K562 (cell line): ENCODE data around the gene TGFBR1. TPM values are rescaled to one million over a fixed set of nuclear protein-coding genes. Genes with fewer than 3 reads are reported as not detected.
A peak's percentile ranks its signal among the peaks of the same experiment; 100 is the strongest.

Experiments
- HEY1 ChIP-seq: fragments of 250-450 bp; sonication (Bioruptor Pico); IDR thresholded peaks from 2 replicates; pipeline ENCODE4 v1.5.0; 2020; ENCODE audit warnings: mild to moderate bottlenecking, moderate library complexity, borderline replicate concordance
- KAT7 ChIP-seq: sonication (generic); formaldehyde crosslinking; IDR thresholded peaks from 2 replicates; pipeline ENCODE4 v1.8.0; 2022; ENCODE audit warnings: missing genetic modification reagents, mild to moderate bottlenecking, borderline replicate concordance
- PHF20 ChIP-seq: fragments of 450-650 bp; IDR thresholded peaks from 2 replicates; pipeline ENCODE4 v1.6.1; 2018; ENCODE audit not compliant: partially characterized antibody
- RBBP5 ChIP-seq: fragments of 200-600 bp; sonication (generic); IDR thresholded peaks from 2 replicates; pipeline ENCODE4 v1.6.1; 2012; ENCODE audit warnings: borderline replicate concordance, mild to moderate bottlenecking, low read length, control low read depth, inconsistent platforms; ENCODE audit not compliant: insufficient read depth, poor library complexity, severe bottlenecking
- RNF2 ChIP-seq: sonication (generic); IDR thresholded peaks from 2 replicates; pipeline ENCODE4 v1.6.1; 2016
- SP2 ChIP-seq: IDR thresholded peaks from 2 replicates; pipeline ENCODE4 v1.6.1; 2011; ENCODE audit warnings: mild to moderate bottlenecking, low read depth, low read length, moderate library complexity; ENCODE audit not compliant: poor library complexity, severe bottlenecking; ENCODE audit errors: extremely low read depth
- ZNF311 ChIP-seq: fragments of 250-450 bp; sonication (Bioruptor Pico); IDR thresholded peaks from 2 replicates; pipeline ENCODE4 v1.4.0; 2020; ENCODE audit warnings: mild to moderate bottlenecking, moderate library complexity
- ZNF695 ChIP-seq: fragments of 450-650 bp; formaldehyde crosslinking; IDR thresholded peaks from 2 replicates; pipeline ENCODE4 v1.4.0; 2020; ENCODE audit warnings: mild to moderate bottlenecking, moderate library complexity
- polyA plus RNA-seq, 8 experiments: library from polyadenylated mRNA; depleted of rRNA in 4 of 8; stranded (reverse) in 5 of 8; unstranded in 3 of 8; fragments of >200 nt; fragmentation: Nextera tagmentation in 2 of 8; fragmentation: Illumina TruSeq in 1 of 8; extraction: Ambion mirVana in 2 of 8; extraction: Trizol in 1 of 8; gene quantifications; 2 replicates each; pipeline versions ENCODE4 v1.2.1 to v1.2.3, GENCODE V29; 2011 to 2014; ENCODE audit warnings: inconsistent platforms in 1 of 8, missing spikeins in 1 of 8
- total RNA-seq, 7 experiments: library from RNA; depleted of rRNA in 6 of 7; stranded (reverse); fragments of >200 nt in 6 of 7; fragmentation: Illumina TruSeq in 2 of 7; extraction: Trizol in 2 of 7; gene quantifications; 2 replicates each; pipeline versions ENCODE4 v1.2.1 to v1.2.3, GENCODE V29; 2011 to 2021; ENCODE audit warnings: low replicate concordance in 1 of 7
- TF ChIP-seq, protein P1 (sequence below): fragments of 200-600 bp; sonication (generic); IDR thresholded peaks from one replicate; pipeline ENCODE4 v1.6.1; 2012; ENCODE audit warnings: mild to moderate bottlenecking, low read depth, low read length, inconsistent platforms
- TF ChIP-seq, protein P2 (sequence below), 2 experiments: fragments of 450-650 bp in 1 of 2; sonication (generic) in 1 of 2; formaldehyde crosslinking in 1 of 2; IDR thresholded peaks in 1 of 2; conservative IDR thresholded peaks in 1 of 2; 2 replicates each; pipeline versions ENCODE4 v1.6.1 to v1.8.1; 2016 to 2023; ENCODE audit warnings: mild to moderate bottlenecking in 2 of 2, moderate library complexity in 2 of 2, inconsistent platforms in 1 of 2, missing genetic modification reagents in 1 of 2
- TF ChIP-seq, protein P3 (sequence below): sonication (generic); formaldehyde crosslinking; IDR thresholded peaks from 2 replicates; pipeline ENCODE4 v1.8.0; 2022; ENCODE audit warnings: missing genetic modification reagents, mild to moderate bottlenecking, borderline replicate concordance

TGFBR1 gene
- total and polyA plus RNA-seq, 9 of the 15 experiments (the other 6 are each of a cell fraction or from before 2014, with no cell fraction given) = 15.5 to 62.4 (median 42.7) TPM

GRCh38 chr9:99105152-99106043 lies 485 bp downstream of the TGFBR1 start (continued):
- TF ChIP-seq, protein P1, sequence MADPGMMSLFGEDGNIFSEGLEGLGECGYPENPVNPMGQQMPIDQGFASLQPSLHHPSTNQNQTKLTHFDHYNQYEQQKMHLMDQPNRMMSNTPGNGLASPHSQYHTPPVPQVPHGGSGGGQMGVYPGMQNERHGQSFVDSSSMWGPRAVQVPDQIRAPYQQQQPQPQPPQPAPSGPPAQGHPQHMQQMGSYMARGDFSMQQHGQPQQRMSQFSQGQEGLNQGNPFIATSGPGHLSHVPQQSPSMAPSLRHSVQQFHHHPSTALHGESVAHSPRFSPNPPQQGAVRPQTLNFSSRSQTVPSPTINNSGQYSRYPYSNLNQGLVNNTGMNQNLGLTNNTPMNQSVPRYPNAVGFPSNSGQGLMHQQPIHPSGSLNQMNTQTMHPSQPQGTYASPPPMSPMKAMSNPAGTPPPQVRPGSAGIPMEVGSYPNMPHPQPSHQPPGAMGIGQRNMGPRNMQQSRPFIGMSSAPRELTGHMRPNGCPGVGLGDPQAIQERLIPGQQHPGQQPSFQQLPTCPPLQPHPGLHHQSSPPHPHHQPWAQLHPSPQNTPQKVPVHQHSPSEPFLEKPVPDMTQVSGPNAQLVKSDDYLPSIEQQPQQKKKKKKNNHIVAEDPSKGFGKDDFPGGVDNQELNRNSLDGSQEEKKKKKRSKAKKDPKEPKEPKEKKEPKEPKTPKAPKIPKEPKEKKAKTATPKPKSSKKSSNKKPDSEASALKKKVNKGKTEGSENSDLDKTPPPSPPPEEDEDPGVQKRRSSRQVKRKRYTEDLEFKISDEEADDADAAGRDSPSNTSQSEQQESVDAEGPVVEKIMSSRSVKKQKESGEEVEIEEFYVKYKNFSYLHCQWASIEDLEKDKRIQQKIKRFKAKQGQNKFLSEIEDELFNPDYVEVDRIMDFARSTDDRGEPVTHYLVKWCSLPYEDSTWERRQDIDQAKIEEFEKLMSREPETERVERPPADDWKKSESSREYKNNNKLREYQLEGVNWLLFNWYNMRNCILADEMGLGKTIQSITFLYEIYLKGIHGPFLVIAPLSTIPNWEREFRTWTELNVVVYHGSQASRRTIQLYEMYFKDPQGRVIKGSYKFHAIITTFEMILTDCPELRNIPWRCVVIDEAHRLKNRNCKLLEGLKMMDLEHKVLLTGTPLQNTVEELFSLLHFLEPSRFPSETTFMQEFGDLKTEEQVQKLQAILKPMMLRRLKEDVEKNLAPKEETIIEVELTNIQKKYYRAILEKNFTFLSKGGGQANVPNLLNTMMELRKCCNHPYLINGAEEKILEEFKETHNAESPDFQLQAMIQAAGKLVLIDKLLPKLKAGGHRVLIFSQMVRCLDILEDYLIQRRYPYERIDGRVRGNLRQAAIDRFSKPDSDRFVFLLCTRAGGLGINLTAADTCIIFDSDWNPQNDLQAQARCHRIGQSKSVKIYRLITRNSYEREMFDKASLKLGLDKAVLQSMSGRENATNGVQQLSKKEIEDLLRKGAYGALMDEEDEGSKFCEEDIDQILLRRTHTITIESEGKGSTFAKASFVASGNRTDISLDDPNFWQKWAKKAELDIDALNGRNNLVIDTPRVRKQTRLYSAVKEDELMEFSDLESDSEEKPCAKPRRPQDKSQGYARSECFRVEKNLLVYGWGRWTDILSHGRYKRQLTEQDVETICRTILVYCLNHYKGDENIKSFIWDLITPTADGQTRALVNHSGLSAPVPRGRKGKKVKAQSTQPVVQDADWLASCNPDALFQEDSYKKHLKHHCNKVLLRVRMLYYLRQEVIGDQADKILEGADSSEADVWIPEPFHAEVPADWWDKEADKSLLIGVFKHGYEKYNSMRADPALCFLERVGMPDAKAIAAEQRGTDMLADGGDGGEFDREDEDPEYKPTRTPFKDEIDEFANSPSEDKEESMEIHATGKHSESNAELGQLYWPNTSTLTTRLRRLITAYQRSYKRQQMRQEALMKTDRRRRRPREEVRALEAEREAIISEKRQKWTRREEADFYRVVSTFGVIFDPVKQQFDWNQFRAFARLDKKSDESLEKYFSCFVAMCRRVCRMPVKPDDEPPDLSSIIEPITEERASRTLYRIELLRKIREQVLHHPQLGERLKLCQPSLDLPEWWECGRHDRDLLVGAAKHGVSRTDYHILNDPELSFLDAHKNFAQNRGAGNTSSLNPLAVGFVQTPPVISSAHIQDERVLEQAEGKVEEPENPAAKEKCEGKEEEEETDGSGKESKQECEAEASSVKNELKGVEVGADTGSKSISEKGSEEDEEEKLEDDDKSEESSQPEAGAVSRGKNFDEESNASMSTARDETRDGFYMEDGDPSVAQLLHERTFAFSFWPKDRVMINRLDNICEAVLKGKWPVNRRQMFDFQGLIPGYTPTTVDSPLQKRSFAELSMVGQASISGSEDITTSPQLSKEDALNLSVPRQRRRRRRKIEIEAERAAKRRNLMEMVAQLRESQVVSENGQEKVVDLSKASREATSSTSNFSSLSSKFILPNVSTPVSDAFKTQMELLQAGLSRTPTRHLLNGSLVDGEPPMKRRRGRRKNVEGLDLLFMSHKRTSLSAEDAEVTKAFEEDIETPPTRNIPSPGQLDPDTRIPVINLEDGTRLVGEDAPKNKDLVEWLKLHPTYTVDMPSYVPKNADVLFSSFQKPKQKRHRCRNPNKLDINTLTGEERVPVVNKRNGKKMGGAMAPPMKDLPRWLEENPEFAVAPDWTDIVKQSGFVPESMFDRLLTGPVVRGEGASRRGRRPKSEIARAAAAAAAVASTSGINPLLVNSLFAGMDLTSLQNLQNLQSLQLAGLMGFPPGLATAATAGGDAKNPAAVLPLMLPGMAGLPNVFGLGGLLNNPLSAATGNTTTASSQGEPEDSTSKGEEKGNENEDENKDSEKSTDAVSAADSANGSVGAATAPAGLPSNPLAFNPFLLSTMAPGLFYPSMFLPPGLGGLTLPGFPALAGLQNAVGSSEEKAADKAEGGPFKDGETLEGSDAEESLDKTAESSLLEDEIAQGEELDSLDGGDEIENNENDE = no peak
- TF ChIP-seq KAT7 (CRISPR knock-in tag) = peak; percentile 30; the same call in 1 of the 2 replicates
- TF ChIP-seq ZNF311 (CRISPR knock-in tag) = no peak
- TF ChIP-seq, protein P2, sequence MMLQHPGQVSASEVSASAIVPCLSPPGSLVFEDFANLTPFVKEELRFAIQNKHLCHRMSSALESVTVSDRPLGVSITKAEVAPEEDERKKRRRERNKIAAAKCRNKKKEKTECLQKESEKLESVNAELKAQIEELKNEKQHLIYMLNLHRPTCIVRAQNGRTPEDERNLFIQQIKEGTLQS (IDR thresholded peaks at IDR 0.05) = no peak
- TF ChIP-seq, protein P2 (CRISPR knock-in tag; conservative IDR thresholded peaks at IDR 0.05) = no peak
- no peak for TF ChIP-seq HEY1
- peak; percentile 69 for TF ChIP-seq RBBP5
- no peak for TF ChIP-seq RNF2
- TF ChIP-seq, protein P3, sequence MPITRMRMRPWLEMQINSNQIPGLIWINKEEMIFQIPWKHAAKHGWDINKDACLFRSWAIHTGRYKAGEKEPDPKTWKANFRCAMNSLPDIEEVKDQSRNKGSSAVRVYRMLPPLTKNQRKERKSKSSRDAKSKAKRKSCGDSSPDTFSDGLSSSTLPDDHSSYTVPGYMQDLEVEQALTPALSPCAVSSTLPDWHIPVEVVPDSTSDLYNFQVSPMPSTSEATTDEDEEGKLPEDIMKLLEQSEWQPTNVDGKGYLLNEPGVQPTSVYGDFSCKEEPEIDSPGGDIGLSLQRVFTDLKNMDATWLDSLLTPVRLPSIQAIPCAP (CRISPR knock-in tag) = no peak
- TF ChIP-seq PHF20 = no peak
- TF ChIP-seq SP2 = no peak
- TF ChIP-seq ZNF695 (CRISPR knock-in tag) = no peak
